ENCODE data around the gene SERPINA5.
"Not testable (repeated sequence)": the region's sequence is repeated elsewhere in the genome, so short reads cannot be mapped to it uniquely, and the experiment has no call there.

SERPINA5 gene

DNA sequence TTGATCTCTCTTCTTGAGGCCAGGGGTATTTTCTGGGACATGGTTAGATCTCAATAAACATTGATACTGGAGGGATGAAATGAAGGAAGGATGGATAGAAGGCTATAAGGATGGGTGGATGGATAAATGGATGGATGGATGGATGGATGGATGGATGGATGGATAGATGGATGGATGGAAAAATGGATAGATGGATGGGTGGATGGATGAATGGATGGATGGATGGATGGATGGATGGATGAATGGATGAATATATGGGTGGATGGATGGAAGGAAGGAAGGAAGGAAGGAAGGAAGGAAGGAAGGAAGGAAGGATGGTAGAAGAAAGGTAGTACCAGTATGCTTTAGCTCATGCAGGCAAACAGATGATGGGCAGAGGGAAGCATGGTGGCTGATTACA, 3.8 kb upstream of the SERPINA5 start:
- DNase-seq: not testable (repeated sequence)

DNA sequence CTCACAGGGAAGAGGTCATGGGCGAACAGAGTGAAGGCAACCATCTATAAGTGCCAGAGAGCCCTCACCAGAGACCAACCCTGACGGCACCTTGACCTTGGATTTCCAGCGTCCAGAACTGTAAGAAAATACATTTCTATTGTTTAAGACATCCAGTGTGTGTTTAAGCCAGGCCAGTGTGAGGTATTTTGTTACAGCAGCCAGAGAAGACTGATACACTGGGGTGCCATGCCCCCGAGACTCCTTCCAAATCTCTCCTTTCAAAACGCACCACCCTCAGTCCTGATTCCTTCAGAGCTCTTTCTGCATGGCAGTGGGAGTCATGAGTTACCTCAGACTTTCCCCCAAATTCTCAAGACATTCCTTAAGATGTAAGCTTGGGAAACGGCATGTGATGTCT, 2.5 kb upstream of the SERPINA5 start:
- DNase-seq: no peak

DNA sequence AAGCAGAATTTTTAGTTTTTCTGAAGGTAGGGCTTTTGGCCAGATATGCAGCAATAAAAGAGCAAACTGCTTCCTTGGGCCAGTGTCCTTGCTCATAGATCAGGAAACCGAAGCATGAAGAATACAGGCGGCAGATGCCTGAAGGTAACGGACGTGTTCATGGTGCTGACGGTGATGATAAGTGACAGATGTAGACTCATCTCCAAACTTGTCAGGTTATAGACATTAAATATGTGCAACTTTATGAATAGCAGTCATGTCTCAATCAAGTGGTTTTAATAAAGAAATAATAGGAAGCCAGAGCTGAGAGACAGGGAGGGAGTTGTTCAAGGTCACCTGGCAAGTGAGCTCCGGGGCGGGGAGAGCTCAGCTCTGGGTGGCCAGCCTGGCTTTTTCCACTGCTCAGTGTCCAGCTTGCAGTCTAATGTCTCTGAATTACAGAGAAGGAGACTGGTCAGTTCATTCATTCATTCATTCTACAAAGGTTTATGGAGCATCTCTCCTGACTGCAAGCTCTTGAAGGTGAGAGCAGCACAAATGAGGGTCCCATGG, 1.0 kb downstream of the SERPINA5 start:
- DNase-seq: no peak

DNA sequence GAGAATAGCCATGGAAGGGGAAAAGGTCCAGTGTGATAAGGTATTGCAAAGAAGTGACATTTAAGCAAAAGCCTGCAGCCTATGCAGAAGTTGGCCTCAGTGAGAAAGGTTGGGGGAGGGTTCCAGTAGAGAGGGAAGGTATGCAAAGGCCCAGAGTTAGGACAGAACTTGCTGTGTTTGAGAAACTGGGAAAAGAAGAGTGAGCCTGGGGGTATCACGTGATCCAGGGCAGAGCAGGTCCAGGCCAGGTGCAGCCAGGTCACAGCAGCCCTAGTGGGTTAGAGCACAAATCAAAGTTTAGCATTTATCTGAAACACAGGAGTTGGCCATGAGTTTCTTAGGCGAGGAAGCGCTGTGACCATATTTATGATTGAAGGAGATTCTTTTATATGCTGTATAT, 1.6 kb downstream of the SERPINA5 start:
- no peak for DNase-seq

DNA sequence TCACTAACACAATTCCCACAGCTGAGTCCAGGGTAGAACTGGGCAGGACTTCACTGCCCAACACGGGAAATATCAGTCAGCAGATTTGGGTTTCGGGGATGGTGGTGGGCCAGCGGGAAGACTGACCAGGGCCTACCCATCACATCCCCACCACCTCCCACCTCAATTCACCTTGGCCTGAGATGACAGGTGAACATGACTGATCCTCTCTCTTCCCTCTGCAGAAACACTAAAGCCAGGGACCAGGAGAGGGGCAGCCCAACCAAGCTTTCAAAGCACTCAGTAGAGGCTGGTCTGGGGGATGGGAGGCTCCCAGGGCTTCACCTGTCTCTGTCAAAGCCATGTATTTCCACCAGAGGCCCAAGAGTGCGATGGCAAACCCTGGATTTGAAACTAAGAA, 2.3 kb downstream of the SERPINA5 start:
- DNase-seq: no peak

DNA sequence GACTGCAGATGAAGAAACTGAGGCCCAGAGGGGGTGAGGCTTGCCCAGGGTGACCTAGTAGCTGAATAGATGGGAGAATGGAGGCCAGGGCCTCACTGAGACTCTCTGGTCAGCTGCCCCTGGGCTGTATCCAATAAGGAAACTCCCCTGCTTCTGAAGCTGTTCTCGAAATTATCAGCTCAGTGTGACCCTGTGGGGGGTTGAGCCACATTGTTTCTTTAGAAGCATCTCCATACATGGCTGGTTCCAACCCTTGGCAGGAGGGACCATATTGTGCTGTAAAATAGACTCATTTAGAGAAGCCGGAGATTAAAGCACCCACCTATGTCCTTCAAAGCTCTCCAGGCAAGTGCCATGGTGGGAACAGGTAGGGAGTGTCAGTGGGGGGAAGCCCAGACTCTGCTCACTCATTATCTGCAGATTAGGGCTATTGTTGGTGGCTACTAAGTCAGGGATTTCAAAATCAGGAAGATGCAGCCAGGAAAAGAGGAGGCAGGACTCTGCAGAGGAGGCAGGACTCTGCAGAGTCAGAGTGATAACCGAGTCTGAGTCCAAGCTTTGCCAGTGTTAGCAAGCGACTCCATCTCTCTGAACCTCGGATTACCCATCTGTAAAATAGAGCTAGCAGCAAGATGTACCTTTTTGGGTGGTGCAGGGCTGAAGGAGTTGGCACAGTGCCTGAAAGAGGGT, 3.5 kb downstream of the SERPINA5 start:
- DNase-seq: no peak

DNA sequence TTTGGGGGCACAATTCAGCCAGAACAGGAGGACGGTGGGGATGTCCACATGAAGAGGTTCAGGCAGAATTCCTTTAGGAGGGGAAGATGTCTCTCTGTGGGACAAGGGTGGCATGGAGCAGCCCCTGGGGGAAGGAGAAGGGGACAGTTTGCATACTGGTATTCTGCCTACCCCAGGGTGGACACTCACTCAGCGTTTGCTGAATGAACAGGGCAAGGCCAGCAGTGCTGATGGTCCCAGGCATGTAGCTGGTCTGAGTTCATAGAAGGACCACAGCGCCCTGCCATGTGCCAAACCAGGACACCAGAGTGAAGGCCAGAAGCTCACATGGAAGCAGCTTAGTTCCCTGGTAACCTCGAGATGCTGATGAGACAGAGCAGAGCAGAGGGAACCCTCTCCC, 5.4 kb downstream of the SERPINA5 start:
- DNase-seq: no peak

DNA sequence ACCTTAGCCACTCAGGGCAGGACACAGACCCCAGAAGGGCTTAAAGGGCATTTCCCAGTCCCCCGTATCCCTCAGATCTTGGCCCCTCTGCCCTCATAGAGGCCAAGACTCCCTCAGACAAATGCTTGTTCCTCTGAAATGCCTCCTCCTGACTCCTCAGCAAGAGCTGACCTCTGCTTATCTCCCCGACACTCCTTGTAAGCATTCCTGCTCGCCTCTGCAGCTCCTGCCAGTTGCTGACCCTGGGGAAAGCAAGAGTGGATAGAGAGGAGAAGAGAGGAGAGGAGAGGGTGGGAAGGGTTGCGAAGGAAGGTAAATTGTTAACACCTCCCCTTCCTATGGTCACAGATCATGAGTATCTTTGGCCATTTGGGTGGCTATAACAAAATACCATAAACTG, 7.1 kb downstream of the SERPINA5 start:
- no peak for DNase-seq

DNA sequence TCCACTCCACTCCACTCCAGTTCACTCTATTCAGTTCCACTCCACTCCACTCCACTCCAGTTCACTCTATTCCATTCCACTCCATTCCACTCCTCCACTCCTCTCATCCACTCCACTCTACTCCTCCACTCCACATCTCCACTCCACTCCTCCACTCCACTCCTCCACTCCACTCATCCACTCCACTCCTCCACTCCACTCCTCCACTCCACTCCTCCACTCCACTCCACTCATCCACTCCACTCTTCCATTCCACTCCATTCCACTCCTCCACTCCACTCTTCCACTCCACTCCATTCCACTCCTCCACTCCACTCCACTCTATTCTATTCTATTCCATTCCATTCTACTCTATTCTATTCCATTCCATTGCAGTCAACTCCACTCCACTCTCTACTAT, 9.8 kb downstream of the SERPINA5 start:
- DNase-seq: no peak

DNA sequence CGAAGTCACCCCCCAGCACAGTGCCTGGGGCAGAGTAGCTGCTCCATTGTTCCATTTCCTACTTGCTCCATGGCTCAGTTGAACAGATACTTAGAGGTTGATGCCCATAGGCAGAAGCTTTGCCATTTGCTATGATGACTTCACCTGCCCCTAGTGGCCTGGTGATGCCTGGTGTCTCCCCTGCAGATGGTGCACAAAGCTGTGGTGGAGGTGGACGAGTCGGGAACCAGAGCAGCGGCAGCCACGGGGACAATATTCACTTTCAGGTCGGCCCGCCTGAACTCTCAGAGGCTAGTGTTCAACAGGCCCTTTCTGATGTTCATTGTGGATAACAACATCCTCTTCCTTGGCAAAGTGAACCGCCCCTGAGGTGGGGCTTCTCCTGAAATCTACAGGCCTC, 10.6 kb downstream of the SERPINA5 start:
- no peak for DNase-seq

DNA sequence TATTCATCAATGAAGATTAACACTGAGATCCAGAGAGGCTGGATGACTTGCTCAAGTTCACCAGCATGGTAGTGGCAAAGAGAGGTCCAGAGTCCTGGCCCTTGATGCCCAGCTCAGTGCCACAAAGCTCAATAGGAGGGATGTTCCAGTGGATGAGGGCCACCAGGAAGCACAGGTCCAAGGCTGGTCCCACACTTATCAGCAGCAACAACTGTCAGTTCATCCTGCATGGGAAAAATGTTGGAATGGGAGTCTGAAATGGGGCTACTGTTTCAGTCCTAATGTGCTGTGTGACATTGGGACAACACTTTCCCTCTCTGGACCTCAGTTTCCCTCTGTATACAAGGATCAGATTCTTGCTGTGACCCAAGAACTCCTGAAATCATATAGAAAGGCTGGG, 11.2 kb downstream of the SERPINA5 start:
- DNase-seq: no peak

DNA sequence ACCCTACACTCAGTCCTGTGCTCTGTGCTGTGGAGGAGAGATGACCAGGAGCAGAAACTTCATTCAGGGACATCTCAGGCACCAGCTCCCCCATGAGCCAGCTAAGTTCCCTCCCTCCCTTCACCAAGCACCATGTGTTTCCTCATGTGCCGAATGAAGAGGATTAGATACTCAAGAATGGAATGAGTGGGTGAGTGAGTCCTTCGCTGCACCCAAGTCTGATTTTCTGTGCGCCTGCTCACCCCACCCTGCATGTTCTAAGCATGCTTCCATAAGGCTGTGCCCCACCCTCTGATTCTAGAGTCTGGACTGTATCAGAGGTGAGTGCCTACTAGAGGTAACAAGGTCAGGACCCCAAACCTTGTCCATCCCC, 12.1 kb downstream of the SERPINA5 start:
- DNase-seq: no peak

DNA sequence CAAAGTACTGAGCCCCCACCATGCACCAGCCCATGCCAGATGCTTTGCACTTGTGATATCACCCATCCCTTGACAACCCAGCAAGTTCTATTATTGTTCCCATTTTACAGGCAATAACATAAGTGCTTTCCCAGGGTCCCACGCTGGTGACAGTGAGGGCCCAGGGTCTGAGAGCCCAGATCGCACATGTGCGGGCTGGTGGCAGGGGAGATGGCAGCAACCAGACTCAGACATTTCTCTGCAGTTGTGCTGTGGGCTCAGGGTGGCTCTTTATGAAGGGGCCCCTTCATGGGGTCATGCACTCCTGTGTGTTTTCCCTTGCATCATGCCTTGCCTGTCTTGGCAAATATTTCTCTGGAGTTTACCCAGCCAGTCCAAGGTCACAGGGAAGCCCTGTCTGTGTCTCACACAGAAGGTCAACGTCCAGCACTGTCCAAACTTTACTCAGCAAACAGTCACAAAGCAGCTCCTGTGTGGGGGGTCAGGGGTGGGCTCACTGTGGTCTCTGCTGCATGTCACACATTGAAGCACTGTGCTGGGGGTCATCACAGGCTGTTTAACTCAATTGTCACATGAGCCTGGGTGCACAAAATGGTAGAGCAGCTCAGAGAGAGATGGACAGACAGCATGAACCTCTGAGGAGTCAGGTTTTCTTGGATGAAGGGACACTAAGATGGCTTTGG, 12.7 kb downstream of the SERPINA5 start:
- DNase-seq: no peak

DNA sequence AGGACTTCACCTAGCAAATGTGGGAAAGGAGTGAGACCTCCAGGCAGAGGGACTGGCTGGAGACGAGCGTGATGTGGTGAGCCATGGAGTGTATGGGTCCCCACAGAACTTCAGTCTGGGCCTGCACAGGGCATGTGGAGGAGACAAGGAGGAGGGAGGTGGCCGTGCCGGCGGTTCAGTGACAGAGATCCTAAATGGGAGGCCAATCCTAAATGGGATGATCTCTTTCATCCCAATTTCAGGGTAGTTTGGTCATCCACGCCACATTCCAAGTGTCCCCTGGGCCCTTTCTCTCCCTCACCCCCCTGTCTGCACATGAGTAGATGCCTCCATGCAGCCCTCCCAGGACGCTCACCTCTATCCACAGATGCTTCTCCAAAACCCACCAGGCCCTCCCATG, 13.2 kb downstream of the SERPINA5 start:
- DNase-seq: no peak

DNA sequence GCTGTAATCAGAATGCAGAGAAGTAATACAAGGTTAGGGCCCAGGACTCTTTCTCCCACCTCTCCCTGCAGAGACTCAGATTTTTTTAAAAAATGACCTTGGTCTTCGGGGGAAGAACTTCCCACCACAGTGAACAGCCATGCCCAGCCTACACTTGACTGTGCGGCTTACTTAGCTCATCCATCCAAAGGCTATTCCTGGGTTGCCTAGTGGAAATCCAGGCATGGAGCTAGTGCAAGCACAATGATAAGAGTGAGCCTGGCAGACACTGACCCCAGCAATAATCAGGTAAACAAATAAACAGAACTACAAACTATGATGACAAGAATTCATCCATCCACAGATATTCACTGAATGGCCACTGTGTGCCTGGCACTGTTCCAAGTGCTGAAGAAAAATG, 14.7 kb downstream of the SERPINA5 start:
- no peak for DNase-seq

DNA sequence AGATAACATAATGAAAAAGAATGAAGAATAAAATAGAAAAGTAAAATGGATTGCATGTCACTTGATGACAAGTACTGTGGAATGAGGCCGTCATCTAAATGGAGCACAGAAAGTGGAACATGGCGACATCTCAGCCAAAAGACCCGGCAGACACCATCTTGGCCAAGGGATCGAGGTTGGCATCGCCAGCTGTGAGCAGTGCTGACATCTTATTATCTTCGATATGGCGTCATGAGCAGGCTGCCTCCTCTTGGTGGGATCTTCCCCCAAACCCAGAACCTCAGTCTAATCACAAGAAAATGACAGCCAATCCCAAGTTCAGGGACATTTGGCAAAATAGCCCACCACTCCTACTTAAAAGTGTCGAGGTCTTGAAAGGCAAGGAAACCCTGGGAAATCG, 15.1 kb downstream of the SERPINA5 start:
- DNase-seq: no peak

DNA sequence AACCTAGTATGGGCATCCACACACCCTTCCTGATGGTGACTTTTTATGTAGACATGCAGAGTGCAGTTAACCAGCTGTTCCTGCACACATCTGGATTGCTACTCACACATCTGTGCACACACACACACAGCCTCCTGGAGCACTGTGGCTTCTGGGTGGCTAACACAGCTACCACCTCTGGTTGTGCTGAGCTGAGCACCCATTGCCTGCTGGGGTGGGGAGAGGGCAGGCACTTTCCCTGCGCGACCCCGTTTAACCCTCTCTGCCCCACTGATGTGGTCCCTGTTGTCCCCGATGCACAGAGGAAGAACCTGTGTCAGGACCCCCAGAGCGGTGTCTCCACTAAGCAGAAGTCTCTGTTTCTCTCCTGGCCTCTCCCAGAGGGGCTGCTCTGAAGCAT, 16.6 kb downstream of the SERPINA5 start:
- no peak for DNase-seq

DNA sequence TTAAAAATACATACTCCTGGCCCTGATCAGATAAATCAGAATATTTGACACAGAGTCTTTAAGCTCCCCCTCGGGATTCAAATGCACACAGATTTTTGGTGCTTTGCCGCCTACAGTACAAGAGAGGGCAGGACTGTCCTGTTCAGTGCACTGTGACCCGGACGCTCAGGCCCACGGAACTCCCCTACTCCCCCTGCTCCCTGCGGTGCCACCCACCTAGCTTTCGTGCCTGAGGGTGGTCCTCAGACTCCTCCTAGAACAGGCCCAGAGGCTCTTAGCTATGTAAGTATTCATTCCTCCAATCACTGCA, 17.2 kb downstream of the SERPINA5 start:
- DNase-seq: no peak

DNA sequence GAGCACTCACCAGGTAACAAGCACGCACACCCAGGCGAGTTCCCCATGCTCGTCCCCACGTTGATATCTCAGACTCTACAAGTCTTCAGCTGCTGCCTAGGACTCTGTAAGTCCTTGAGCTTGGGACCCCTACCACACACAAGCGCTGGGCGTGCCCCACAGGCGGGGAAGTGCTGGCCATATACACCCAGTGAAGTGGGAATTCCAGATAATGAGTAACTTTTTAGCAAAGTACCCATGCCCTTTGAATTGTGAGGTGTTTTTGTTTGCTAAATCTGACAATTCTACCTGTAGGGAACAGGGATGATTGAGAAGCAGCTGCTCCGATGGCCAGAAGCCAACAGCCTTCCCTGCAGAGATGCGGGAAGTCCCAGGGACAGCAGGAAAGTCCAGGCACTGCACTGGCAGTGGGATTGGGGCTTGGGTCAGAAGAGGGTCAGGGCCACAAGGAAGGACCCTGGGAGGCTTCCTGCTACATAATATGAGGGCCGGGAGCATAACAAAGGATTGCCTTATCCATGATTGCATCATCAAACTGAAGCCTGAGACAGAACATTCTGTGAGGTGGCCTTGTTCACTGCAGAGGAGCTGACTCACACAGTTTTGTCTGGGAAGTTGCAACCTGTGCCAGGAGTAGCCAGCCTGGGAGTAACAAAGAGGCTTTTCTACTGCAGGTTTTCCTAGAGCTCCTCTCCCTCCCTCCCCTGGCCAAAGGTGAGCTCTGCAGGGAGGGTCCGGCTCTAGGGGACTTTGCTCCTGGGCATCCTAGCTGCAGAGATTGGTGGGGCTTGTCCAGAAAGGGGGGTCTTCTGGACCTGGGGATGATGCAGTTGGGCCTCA, 17.8 kb downstream of the SERPINA5 start:
- DNase-seq: no peak

DNA sequence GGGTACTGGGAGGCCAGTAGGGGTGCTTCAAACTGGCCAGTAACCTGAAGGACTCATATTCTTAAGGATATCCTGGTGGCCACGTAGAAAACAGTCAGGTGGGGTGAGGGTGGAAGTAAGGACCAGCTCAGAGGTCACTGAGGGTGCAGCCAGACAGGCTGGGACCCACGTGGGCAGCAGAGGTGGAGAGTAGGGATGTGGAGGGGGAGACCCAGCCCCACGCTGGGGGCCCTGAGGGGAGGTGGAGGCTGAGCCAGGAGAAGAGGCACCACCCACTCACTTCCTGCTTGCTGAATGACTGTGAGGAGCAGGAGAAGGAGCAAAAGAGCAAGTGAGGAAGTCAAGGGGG, 18.4 kb downstream of the SERPINA5 start:
- DNase-seq: no peak

DNA sequence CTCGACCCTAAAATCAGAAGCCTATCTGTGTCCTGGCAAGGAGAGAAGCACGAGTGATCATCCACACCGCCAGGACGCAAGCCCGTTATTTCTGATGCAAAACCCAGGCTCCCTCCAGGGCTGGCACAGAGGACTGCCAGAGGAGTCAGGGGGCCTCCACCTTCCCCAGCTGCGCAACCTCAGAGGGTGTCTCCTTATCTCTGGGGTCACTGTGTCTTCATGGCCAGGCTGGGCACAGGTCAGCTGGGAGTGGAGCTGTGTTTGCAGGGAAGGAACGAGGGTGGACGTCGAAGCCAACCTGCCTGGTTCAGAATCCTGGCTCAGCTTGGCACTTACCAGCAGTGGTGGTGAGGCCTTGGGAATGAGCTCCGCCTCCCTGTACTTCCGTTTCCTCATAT, 18.9 kb downstream of the SERPINA5 start:
- DNase-seq: no peak

DNA sequence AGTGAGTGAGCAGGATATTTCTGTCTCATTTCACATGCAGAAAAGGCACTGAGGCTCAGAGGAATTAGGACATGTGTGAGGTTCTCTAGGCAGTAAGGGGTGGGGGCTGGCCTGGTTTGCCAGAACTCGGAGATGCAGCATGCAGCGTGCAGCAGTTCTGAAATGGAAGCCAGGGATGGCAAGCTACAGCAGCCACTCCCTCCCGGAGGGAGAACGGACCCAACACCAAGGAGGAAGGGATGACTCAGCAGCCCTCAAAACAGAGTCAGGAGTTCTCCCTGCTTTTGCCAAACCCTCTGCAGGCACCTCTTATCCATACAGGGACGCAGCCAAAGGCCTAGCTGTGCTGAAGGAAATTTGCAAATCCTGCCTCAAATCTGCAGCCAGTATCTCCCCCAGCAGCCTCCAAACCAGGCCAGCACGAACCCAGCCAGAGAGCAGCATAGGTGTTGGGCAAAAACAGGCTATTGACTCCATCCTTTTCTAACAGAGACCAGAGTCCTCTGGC, 20.7 kb downstream of the SERPINA5 start:
- no peak for DNase-seq

DNA sequence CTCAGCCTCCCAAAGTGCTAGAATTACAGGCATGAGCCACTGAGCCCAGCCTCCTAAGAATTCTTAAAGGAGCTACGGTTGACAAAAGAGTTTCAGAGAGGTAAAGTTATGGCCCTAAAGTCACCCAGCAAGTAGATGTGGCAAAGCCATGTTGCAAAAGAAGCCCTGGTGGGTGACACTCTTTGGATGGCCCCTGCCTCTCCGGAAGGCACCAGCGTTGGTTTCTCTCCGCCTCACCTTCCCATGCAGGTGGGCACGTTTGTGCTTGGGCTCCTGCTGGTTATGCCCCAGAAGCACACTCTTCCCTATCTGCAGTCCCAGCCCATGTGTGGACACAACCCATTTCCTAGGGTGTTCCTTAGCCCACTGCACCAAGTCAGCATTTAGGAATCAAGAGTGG, 21.5 kb downstream of the SERPINA5 start:
- no peak for DNase-seq

DNA sequence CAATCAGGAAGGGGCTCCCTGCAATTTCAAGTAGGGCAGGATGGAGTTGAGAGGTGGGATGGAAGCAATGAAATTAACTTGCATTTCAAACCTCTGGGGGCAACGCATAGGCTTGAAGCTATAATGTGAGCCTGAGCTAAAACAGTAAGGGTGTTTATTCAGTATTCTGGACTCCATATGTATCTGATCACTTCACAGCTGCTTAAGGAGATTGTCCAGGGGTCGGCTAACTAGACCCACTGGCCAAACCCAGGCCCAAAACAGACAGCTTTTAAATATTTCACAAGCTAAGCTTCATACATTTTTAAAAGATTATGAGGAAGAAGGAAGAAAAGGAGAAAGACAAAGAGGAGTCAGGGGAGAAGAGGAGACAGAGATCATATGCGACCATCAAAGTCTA, 24.1 kb downstream of the SERPINA5 start:
- DNase-seq: no peak

All from stimulated activated CD4-positive, alpha-beta T cell treated with anti-CD3 and anti-CD28 coated beads, Interleukin-4, amount 100 ng/mL, for 24 hours (primary cell).